OCI-LY1 (cell line): Measurements from ENCODE around the gene TMEM38A.

Experiments used
- H2AFZ ChIP-seq: fragments of 200-600 bp; sonication (generic), shearing (Covaris generic); 2 replicates; pipeline ENCODE4 v1.6.0; 2014; ENCODE audit warnings: antibody characterized with exemption, mild to moderate bottlenecking, low read length
- H3F3A ChIP-seq: fragments of 200-600 bp; sonication (generic), shearing (Covaris generic); 2 replicates; pipeline ENCODE4 v1.6.0; 2014; ENCODE audit warnings: mild to moderate bottlenecking, antibody characterized with exemption, low read length, moderate library complexity; ENCODE audit not compliant: insufficient read depth
- H3K27ac ChIP-seq: fragments of 200-600 bp; sonication (generic); 2 replicates; pipeline ENCODE4 v1.5.1; 2014; ENCODE audit warnings: low read length, mixed run types, mild to moderate bottlenecking, low read depth; ENCODE audit not compliant: poor library complexity, severe bottlenecking
- H3K27me3 ChIP-seq: fragments of 200-600 bp; sonication (generic); 2 replicates; pipeline ENCODE4 v1.6.0; 2014; ENCODE audit warnings: antibody characterized with exemption, mild to moderate bottlenecking, low read length, moderate library complexity; ENCODE audit not compliant: insufficient read depth
- H3K36me3 ChIP-seq: fragments of 200-600 bp; sonication (generic); 2 replicates; pipeline ENCODE4 v1.6.1; 2014; ENCODE audit warnings: mild to moderate bottlenecking, antibody characterized with exemption, low read length, moderate library complexity, mixed read lengths; ENCODE audit not compliant: insufficient read depth
- H3K4me1 ChIP-seq: fragments of 200-600 bp; sonication (generic); 2 replicates; pipeline ENCODE4 v1.5.1; 2014; ENCODE audit warnings: mild to moderate bottlenecking, low read length, moderate library complexity; ENCODE audit not compliant: insufficient read depth, severe bottlenecking
- H3K4me2 ChIP-seq: fragments of 200-600 bp; sonication (generic), shearing (Covaris generic); 2 replicates; pipeline ENCODE4 v1.6.1; 2014; ENCODE audit warnings: low read length
- H3K4me3 ChIP-seq: fragments of 200-600 bp; sonication (generic); 2 replicates; pipeline ENCODE4 v1.5.1; 2014; ENCODE audit warnings: low read length, low read depth, mild to moderate bottlenecking, mixed read lengths; ENCODE audit not compliant: poor library complexity, severe bottlenecking
- H3K79me2 ChIP-seq: fragments of 200-600 bp; shearing (Covaris generic); 2 replicates; pipeline ENCODE4 v1.6.1; 2016; ENCODE audit warnings: mixed run types, low read length, mixed read lengths; ENCODE audit not compliant: insufficient read depth
- H3K9ac ChIP-seq: fragments of 200-600 bp; sonication (generic), shearing (Covaris generic); 2 replicates; pipeline ENCODE4 v1.6.1; 2014; ENCODE audit warnings: mild to moderate bottlenecking, low read length, mixed read lengths
- H3K9me2 ChIP-seq: fragments of 200-600 bp; sonication (generic), shearing (Covaris generic); 2 replicates; pipeline ENCODE4 v1.6.1; 2014; ENCODE audit warnings: low read depth, mild to moderate bottlenecking, low read length, mixed read lengths
- H3K9me3 ChIP-seq: fragments of 200-600 bp; shearing (Covaris generic); 2 replicates; pipeline ENCODE4 v1.6.1; 2014; ENCODE audit warnings: low read length, mixed read lengths
- H4K20me1 ChIP-seq: fragments of 200-600 bp; sonication (generic), shearing (Covaris generic); 2 replicates; pipeline ENCODE4 v1.6.0; 2016; ENCODE audit warnings: mild to moderate bottlenecking, low read length; ENCODE audit not compliant: insufficient read depth
- EZH2 ChIP-seq: fragments of 200-600 bp; sonication (generic), shearing (Covaris generic); IDR thresholded peaks from 2 replicates; pipeline ENCODE4 v1.8.0; 2017; ENCODE audit warnings: borderline replicate concordance, mixed run types, mild to moderate bottlenecking, antibody characterized with exemption, low read length, moderate library complexity, mixed read lengths
- TF ChIP-seq, protein P1 (sequence below): fragments of 200-600 bp; sonication (generic), shearing (Covaris generic); IDR thresholded peaks from 2 replicates; pipeline ENCODE4 v1.5.1; 2017; ENCODE audit warnings: mild to moderate bottlenecking, antibody characterized with exemption, low read length, moderate library complexity, mixed read lengths

TMEM38A gene

DNA sequence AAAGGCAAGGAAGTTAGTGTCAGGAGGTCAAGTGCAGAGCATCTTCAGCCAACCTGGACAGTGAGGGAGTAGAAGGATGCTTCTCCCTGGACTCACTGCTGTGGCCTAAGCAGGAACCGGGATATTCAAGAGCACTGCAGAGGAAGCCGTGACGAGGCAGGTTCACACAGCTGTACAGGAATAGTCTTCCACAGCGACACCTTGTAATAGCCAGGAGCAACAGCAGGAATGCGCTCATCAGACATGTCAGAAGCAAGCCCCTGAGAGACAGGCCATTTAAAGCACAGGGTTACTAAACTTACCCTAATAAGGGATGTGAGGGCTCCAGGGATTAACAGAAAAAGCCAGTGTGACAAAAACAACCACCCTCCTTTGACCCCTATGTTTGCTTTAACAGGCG lies 29.5 kb upstream of the TMEM38A start:
- Histone ChIP-seq H3K4me2 (no peak overlapping the region), H3K4me3 (no peak overlapping the region), H3K79me2 (peaks cover 14% of the 10 kb centered on the region), H3K9ac (no peak overlapping the region), H3K27ac (peak overlapping the region; percentile 98), H3K27me3 (no peaks in the 10 kb centered on the region), H3K9me2 (no peaks in the 10 kb centered on the region), H3K4me1 (peaks cover 24% of the 10 kb centered on the region), H3K9me3 (no peaks in the 10 kb centered on the region), H3K36me3 (peaks cover 33% of the 10 kb centered on the region), H2AFZ (no peak overlapping the region), H3F3A (peaks cover 8% of the 10 kb centered on the region), H4K20me1 (no peaks in the 10 kb centered on the region)
- TF ChIP-seq, protein P1, sequence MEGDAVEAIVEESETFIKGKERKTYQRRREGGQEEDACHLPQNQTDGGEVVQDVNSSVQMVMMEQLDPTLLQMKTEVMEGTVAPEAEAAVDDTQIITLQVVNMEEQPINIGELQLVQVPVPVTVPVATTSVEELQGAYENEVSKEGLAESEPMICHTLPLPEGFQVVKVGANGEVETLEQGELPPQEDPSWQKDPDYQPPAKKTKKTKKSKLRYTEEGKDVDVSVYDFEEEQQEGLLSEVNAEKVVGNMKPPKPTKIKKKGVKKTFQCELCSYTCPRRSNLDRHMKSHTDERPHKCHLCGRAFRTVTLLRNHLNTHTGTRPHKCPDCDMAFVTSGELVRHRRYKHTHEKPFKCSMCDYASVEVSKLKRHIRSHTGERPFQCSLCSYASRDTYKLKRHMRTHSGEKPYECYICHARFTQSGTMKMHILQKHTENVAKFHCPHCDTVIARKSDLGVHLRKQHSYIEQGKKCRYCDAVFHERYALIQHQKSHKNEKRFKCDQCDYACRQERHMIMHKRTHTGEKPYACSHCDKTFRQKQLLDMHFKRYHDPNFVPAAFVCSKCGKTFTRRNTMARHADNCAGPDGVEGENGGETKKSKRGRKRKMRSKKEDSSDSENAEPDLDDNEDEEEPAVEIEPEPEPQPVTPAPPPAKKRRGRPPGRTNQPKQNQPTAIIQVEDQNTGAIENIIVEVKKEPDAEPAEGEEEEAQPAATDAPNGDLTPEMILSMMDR = no peak
- TF ChIP-seq EZH2 = no peak

DNA sequence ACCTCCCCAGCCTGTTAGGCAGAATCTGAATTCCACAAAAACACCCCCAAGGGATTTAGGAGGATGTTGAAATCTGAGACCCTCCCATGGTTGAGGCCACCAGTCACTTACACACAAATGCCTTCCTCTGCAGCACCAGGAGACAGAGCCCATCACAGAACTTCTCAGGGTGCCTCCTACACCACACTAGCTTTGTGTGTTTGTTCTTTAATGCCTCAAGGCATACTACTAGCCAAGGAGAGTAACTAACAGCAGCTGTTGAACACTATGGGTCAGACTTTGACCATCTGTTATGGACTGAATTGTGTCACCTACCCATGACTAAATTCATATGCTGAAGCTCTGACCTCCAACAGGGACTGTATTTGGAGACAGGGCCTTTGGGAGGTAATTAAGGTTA lies 23.4 kb upstream of the TMEM38A start:
- no peaks in the 10 kb centered on the region for H4K20me1 ChIP-seq
- TF ChIP-seq, protein P1 = no peak
- no peak for TF ChIP-seq EZH2
- H3K36me3 ChIP-seq = peaks cover 75% of the 10 kb centered on the region
- H3K4me1 ChIP-seq = no peaks in the 10 kb centered on the region
- peak overlapping the region; percentile 35 for H3K27ac ChIP-seq
- H3F3A ChIP-seq = no peaks in the 10 kb centered on the region
- no peak overlapping the region for H3K4me2 ChIP-seq
- H3K4me3 ChIP-seq = no peak overlapping the region
- no peak overlapping the region for H3K9ac ChIP-seq
- H3K9me2 ChIP-seq = no peaks in the 10 kb centered on the region
- H2AFZ ChIP-seq = no peak overlapping the region
- H3K9me3 ChIP-seq = no peaks in the 10 kb centered on the region
- no peaks in the 10 kb centered on the region for H3K79me2 ChIP-seq
- no peaks in the 10 kb centered on the region for H3K27me3 ChIP-seq

DNA sequence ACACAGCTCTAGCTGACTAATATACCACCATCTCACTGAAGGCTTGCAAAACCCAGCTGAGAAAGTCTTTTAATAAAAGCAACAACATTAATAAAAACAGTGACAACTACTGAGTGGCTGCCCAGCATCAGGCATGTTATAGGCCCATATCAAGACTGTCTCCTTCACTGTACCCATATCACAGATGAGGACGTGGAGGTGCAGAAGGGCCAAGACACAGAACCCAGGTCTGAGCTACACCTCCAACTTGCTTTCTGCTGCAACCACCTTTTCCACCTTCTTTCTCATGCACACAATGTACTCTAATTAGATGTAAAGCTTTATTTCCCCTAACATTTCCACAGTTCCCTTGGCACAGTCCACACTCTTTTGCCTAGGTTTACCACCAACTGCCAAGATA lies 22.3 kb upstream of the TMEM38A start:
- Histone ChIP-seq H3K4me2 (no peak overlapping the region), H2AFZ (no peak overlapping the region), H4K20me1 (no peaks in the 10 kb centered on the region), H3K27me3 (no peaks in the 10 kb centered on the region), H3K9me2 (no peaks in the 10 kb centered on the region), H3K4me1 (no peaks in the 10 kb centered on the region), H3F3A (no peaks in the 10 kb centered on the region), H3K79me2 (no peaks in the 10 kb centered on the region), H3K9ac (no peak overlapping the region), H3K9me3 (no peaks in the 10 kb centered on the region), H3K4me3 (no peak overlapping the region), H3K27ac (no peak overlapping the region), H3K36me3 (peaks cover 75% of the 10 kb centered on the region)
- TF ChIP-seq EZH2 = no peak
- TF ChIP-seq, protein P1 = no peak
